ENCODE measurements around the gene LCE1C. TPM values are rescaled to one million over a fixed set of nuclear protein-coding genes. Genes with fewer than 3 reads are reported as not detected.

The LCE1C gene
- total RNA-seq, 4 donors from 2014 or later: not detected

DNA sequence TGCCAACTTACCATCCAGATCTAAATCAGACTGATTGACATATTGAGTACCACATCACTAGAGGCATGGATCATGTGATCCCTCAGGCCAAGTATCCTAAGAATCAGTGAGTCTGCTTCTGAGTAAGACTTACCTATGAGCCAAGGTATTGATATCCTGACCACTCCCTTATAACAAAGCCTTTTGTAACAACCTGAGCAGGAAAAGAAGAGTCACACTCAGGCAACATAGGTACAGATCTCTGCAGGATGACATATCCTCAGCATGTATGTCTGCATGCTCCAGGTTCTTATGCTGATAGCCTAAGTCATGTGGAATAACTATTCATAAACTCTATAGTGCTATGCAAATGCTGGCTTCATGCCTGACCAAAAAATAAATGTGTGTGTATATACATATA, 18.5 kb upstream of the LCE1C start:
- intact Hi-C loops (cut with DNase I; ENCODE audit: low total_unique reads) (no loop called here), in situ Hi-C loops (cut with MboI; ENCODE audit: low sequenced_read_pairs in 4 of 4) (no loop called here)
- Histone ChIP-seq H3K9me3 (no peaks in the 10 kb centered on the region), H3K4me3 (no peak overlapping the region), H3K27me3 (no peaks in the 10 kb centered on the region), H3K4me1 (no peaks in the 10 kb centered on the region), H3K36me3 (no peaks in the 10 kb centered on the region), H3K27ac (no peak overlapping the region)
- DNase-seq (no peak), ATAC-seq (no peak)
- TF ChIP-seq, protein P1, sequence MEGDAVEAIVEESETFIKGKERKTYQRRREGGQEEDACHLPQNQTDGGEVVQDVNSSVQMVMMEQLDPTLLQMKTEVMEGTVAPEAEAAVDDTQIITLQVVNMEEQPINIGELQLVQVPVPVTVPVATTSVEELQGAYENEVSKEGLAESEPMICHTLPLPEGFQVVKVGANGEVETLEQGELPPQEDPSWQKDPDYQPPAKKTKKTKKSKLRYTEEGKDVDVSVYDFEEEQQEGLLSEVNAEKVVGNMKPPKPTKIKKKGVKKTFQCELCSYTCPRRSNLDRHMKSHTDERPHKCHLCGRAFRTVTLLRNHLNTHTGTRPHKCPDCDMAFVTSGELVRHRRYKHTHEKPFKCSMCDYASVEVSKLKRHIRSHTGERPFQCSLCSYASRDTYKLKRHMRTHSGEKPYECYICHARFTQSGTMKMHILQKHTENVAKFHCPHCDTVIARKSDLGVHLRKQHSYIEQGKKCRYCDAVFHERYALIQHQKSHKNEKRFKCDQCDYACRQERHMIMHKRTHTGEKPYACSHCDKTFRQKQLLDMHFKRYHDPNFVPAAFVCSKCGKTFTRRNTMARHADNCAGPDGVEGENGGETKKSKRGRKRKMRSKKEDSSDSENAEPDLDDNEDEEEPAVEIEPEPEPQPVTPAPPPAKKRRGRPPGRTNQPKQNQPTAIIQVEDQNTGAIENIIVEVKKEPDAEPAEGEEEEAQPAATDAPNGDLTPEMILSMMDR (IDR thresholded peaks at IDR 0.05 in 4 of 5, conservative IDR thresholded peaks at IDR 0.05 in 1 of 5): no peak
- no peak for TF ChIP-seq POLR2A (IDR thresholded peaks at IDR 0.05)

GRCh38 chr1:152823294-152823693, 16.8 kb upstream of the LCE1C start:
- DNase-seq: no peak
- Histone ChIP-seq H3K36me3 (no peaks in the 10 kb centered on the region), H3K9me3 (no peaks in the 10 kb centered on the region), H3K27me3 (no peaks in the 10 kb centered on the region), H3K27ac (no peak overlapping the region), H3K4me1 (no peaks in the 10 kb centered on the region), H3K4me3 (no peak overlapping the region)
- intact Hi-C loops (cut with DNase I; ENCODE audit: low total_unique reads) (no loop called here), in situ Hi-C loops (cut with MboI; ENCODE audit: low sequenced_read_pairs in 4 of 4) (no loop called here)
- no peak for ATAC-seq
- TF ChIP-seq, protein P1 (IDR thresholded peaks at IDR 0.05 in 4 of 5, conservative IDR thresholded peaks at IDR 0.05 in 1 of 5): no peak
- no peak for TF ChIP-seq POLR2A (IDR thresholded peaks at IDR 0.05)

- in situ Hi-C loops (cut with MboI; ENCODE audit: low sequenced_read_pairs in 4 of 4): no loop called here
- H3K27ac ChIP-seq: no peak overlapping the region
- DNase-seq (no peak), ATAC-seq (no peak)
- intact Hi-C loops (cut with DNase I; ENCODE audit: low total_unique reads): no loop called here
- no peaks in the 10 kb centered on the region for H3K36me3 ChIP-seq
- H3K9me3 ChIP-seq: no peaks in the 10 kb centered on the region
- no peak overlapping the region for H3K4me3 ChIP-seq
- no peaks in the 10 kb centered on the region for H3K4me1 ChIP-seq
- no peak for TF ChIP-seq POLR2A (IDR thresholded peaks at IDR 0.05)
- TF ChIP-seq, protein P1 (IDR thresholded peaks at IDR 0.05 in 4 of 5, conservative IDR thresholded peaks at IDR 0.05 in 1 of 5): no peak
- no peaks in the 10 kb centered on the region for H3K27me3 ChIP-seq
Measured at GRCh38 chr1:152817309-152817708, 10.9 kb upstream of the LCE1C start.

- no peak within 1 kb of the TSS for H3K4me3 ChIP-seq
- in situ Hi-C loops (cut with MboI; ENCODE audit: low sequenced_read_pairs in 4 of 4): no loop called here
Measured at GRCh38 chr1:152811671-152812070, 5.2 kb upstream of the LCE1C start, which contains the start of gene LCE1B. TSS of gene LCE1B (plus strand) at chr1:152811971. CDS start at chr1:152812447, 476 bp downstream.

More at GRCh38 chr1:152811671-152812070, 5.2 kb upstream of the LCE1C start, which contains the start of gene LCE1B:
- intact Hi-C loops (cut with DNase I; ENCODE audit: low total_unique reads): no loop called here
- no peaks in the 10 kb centered on the region for H3K27me3 ChIP-seq
- H3K4me1 ChIP-seq: no peaks in the 10 kb centered on the region
- no peak for ATAC-seq
- no peak for DNase-seq
- TF ChIP-seq, protein P1 (IDR thresholded peaks at IDR 0.05 in 4 of 5, conservative IDR thresholded peaks at IDR 0.05 in 1 of 5): no peak
- no peaks in the 10 kb centered on the region for H3K9me3 ChIP-seq
- no peaks in the 10 kb centered on the region for H3K36me3 ChIP-seq
- H3K27ac ChIP-seq: no peak within 1 kb of the TSS
